Stimulated activated CD4-positive, alpha-beta T cell treated with anti-CD3 and anti-CD28 coated beads, Interleukin-1b, Interleukin-23, amount 100 ng/mL, for 4 hours (primary cell): ENCODE data around the gene SPC24.
"Not testable (repeated sequence)": the region's sequence is repeated elsewhere in the genome, so short reads cannot be mapped to it uniquely, and the experiment has no call there.

Experiments
- DNase-seq, 2 donors: peaks; one replicate each; pipeline ENCODE4 v3.0.0-alpha.2; 2020; ENCODE audit warnings: low read depth in 2 of 2

The SPC24 gene

DNA sequence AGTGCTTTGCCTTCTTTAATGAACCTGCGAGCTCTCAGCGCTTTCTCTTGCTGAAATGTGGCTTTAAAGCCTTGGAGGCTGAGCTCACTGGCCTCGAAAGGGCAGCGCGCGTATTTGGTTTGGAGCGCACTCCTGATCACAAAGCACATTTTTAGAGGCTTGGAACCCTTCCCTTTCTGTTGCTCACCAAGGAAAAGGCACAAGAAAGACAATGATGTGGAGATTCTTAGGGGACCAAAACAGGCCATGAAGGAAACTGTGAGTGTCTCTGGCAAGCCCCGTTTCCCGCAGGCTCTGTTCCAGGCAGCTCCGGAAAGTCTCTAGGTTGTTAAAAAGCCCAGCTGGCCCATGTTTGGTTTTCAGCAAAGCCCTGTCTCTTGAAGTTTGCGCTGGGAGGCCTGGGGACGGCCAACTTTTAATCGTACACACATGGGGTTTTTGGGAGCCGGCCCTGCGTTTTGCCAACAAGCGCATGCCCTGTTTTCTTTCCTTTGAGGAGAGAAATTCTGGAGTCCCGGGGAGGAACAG lies 9.4 kb upstream of the SPC24 start:
- no peak for DNase-seq

DNA sequence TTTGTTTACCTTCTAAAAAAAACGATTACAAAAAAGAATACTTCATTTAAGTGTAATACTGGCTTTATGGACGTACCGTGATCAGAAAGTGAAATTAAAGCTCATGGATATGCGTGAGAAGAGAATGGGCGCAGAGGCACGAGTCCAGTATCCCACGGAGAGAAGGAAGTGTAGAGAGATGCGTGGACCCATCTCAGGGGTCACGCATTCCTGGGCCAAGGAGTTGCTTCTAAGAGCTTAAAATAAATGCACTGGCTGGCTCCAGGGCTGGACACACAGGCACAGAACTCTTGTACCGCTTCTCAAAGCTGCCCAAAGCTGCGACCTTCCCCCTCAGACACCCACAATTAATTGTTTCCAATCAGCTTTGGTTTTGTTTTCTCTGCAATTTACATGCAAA lies 8.7 kb upstream of the SPC24 start:
- DNase-seq: no peak

- not testable (repeated sequence) for DNase-seq
Measured at GRCh38 chr19:11160440-11160768, 4.8 kb upstream of the SPC24 start.

- DNase-seq: no peak
Measured at GRCh38 chr19:11159598-11160439, 4.2 kb upstream of the SPC24 start.

DNA sequence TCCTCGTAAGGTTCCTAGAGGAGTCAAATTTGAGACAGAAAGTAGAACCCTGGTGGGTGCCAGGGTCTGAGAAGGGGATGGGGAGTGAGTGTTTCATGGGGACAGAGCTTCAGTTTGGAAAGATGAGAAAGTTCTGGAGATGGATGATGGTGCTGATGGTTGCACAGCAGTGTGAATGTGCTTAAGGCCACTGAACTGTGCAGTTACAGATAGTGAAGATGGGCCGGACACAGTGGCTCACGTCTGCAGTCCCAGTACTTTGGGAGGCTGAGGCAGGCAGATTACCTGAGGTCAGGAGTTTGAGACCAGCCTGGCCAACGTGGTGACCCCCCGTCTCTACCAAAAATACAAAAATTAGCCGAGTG lies 917 bp downstream of the SPC24 start:
- no peak for DNase-seq

- no peak for DNase-seq
Measured at GRCh38 chr19:11152318-11153062, 3.1 kb downstream of the SPC24 start.

GRCh38 chr19:11151181-11151580 lies 4.4 kb downstream of the SPC24 start:
- DNase-seq: no peak

- DNase-seq: no peak
Measured at GRCh38 chr19:11148001-11148400, 7.6 kb downstream of the SPC24 start.

DNA sequence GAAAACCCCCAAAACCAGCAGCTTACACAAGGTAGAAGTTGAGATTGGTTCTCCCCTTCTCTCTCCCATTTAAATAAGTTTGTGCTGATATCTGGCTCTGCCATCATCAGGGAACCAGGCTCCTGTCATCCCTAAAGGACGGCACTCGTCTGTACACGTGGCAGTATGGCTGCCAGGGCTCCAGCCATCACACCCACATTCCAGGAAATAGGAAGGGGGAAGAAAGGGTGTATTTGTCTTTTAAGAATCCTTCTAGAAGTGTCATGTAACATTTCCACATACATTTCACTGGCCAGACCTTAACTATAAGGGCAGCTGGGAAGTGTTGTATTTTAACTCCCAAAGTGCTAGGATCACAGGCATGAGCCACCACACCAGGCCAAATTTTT lies 10.1 kb downstream of the SPC24 start:
- DNase-seq: no peak

- DNase-seq: no peak
Measured at GRCh38 chr19:11142528-11143171, 12.9 kb downstream of the SPC24 start.

DNA sequence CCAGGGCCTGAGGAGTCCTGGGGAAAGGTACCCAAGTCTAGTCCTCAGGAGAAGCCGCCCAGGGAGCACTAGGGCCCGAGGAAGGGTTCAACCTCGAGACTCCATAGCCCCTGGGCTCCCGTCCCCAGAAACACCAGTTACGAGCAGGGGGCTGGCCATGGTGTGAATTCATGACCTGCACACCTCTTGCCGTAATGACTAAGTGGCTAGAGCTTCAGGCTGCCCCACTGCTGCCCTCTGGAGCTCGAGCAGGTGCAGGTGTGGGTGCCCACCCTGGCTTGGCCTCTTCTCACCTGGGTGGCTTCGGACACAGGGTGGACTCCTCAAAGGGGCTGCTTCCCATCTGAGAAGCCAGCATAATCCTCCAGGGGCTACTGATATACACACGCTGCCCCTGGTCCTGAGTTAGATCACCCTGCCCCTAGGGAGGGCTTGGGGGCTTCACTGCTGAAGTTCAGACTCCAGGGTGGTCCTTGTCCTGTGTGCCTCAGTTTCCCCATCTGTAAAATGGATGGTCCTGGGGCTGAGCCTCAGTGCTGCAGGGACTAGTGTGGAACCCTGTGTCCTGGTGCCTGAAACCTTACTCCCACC lies 13.6 kb downstream of the SPC24 start:
- DNase-seq: no peak

DNA sequence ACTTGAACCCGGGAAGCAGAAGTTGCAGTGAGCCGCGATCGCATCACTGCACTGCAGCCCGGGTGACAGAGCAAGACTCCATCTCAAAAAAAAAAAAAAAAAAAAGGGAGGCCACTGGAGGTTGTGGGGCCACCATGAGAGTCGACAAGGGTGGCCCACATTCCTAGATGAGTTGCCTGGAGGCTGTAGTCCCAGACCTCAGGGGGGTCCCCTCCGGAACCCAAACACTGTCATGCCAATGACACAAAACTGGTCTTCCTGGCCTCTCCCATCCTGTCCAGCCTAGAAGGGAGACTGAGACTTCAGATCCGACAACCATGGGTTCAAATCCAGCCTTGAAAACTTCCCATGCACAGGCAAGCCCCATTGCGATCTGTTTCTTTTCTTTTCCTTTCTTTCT lies 14.7 kb downstream of the SPC24 start:
- DNase-seq: no peak

- DNase-seq: not testable (repeated sequence)
Measured at GRCh38 chr19:11140023-11140538, 15.5 kb downstream of the SPC24 start.

DNA sequence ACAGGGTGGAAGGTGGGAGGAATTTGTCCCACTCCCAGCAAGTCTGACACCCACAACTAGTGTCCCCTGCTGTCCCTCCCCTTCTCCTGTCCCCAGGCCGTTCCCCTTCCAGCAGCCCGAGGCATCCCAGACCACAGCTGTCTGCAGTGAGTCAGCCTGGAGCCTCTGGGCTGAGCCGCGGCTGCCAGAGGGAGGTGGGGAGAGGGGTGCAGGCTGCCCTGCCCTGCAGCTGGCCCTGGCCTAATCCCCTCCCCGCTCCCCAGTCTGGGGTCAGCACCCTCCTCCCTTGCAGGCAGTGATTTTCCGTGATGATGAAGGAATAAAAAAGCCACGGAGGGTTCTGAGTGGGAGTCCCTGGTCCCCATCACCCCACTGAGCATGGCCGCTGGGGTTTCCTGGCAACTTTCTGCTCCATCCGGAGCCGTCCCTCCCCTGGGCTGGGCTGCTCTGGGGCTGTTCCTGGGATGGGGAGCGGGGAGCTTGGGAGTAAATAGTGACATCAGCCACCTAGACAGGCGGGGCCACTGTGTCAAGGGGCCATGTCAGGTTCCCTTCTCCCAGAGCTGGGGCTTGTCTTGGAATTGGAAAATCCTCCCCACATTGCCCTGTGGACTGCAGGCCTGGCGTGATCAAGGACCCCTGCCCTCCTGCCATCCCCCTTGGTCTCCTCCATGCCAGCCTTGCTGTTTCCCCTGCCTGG lies 16.8 kb downstream of the SPC24 start:
- no peak for DNase-seq

DNA sequence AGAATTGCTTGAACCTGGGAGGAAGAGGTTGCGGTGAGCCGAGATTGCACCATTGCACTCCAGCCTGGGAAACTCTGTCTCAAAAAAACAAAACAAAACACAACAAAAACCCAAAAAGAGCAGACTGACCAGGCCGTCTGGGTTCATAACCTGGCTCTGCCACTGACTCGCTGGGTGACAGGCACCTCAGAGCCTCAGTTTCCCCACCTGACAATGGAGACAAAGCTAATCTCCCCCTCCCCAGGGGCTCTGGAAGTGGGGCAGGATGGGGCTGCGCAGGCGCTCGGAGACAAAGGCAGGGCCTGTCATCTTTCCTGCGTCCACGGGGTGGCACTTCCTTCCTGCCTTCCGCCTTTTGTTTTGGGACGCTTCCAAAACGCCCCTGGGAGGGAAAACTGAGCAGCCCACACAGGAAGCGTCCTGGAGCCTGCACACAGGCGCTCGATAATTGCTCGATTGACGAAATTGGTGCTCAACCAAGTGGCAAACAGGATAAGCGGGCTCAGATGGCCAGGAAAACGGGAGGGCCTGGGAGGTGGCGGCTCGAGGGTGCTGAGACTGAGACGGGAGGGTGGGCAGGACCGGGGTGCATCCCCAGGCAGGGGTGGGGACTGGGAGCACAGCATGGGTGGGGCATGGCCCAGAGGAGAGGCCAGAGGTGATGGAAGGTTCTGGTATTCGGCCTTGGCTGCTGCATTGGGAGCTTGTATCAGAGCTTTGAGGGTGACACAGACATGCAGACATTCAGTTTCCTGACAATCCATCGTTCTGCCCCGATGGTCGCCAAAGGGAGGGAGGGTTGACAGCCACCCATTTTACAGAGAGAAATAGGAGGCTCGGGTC lies 17.8 kb downstream of the SPC24 start:
- peak; percentile 27 to 32 for DNase-seq

DNA sequence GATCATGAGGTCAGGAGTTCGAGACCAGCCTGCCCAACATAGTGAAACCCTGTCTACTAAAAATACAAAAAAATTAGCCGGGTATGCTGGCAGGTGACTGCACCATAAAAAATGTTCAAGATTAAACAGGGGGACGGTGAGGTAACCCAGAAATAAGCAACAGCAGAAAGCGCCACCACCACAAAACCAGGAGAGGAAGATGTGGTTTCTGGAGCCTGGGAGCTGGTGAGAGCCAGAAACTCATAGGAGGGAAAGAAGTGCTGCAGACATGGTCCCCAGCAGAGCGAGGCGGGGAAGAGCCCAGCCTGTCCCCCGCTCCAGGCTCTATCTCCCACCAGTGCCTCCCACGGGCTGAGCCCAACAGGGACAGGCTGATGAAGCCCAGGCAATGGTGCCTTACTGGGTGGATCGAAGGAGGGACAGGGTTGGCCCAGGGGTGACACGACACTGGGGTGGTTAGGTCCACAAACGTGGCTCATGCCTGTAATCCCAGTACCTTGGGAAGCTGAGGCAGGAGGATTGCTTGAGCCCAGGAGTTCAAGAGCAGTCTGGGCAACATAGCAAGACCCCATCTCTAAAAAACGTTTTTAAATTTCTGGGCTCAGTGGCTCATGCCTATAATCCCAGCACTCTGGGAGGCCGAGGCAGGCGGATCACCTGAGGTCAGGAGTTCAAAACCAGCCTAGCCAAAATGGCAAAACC lies 19.0 kb downstream of the SPC24 start:
- DNase-seq: no peak

DNA sequence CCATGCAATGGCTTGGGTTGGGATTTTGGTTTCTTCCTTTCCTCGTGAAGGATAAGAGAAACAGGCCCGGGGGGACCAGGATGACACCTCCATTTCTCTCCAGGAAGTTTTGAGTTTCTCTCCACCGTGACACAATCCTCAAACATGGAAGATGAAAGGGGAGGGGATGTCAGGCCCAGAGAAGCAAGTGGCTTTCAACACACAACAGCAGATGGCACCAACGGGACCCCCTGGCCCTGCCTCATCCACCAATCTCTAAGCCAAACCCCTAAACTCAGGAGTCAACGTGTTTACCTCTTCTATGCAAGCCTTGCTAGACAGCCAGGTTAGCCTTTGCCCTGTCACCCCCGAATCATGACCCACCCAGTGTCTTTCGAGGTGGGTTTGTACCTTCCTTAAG lies 24.1 kb downstream of the SPC24 start:
- no peak for DNase-seq

- DNase-seq: peak; percentile 59 to 65
Measured at GRCh38 chr19:11130824-11131455, 24.6 kb downstream of the SPC24 start.

DNA sequence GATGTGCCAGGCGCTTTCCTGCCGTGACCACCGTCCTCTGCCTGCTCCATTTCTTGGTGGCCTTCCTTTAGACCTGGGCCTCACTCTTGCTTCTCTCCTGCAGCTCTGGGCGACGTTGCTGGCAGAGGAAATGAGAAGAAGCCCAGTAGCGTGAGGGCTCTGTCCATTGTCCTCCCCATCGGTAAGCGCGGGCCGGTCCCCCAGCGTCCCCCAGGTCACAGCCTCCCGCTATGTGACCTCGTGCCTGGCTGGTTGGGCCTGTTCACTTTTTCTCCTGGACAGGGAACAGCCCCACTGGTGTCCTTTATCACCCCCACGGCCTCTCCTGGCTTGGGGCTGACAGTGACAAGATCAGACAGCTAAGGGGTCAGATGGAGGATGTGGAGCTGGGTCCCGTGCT lies 27.7 kb downstream of the SPC24 start:
- DNase-seq: no peak
